HUES48 (cell line): ENCODE data around the gene TXNDC11.

Source experiments
- H3K27ac ChIP-seq: one replicate; pipeline ENCODE4 v1.7.0; 2013; ENCODE audit warnings: low read depth, low read length, inconsistent platforms
- H3K27me3 ChIP-seq: 2 replicates; pipeline ENCODE4 v1.6.1; 2013; ENCODE audit warnings: mild to moderate bottlenecking, low read length; ENCODE audit not compliant: control insufficient read depth, insufficient read depth
- H3K36me3 ChIP-seq: 2 replicates; pipeline ENCODE4 v1.6.1; 2013; ENCODE audit warnings: low read length; ENCODE audit not compliant: control insufficient read depth, insufficient read depth
- H3K4me1 ChIP-seq: 2 replicates; pipeline ENCODE4 v1.6.1; 2013; ENCODE audit warnings: mild to moderate bottlenecking, low read length; ENCODE audit not compliant: control insufficient read depth, insufficient read depth
- H3K4me3 ChIP-seq: 2 replicates; pipeline ENCODE4 v1.5.1; 2013; ENCODE audit warnings: mild to moderate bottlenecking, low read depth, low read length
- H3K9ac ChIP-seq: 2 replicates; pipeline ENCODE4 v1.6.1; 2013; ENCODE audit warnings: mild to moderate bottlenecking, low read depth, low read length, moderate library complexity
- H3K9me3 ChIP-seq: 2 replicates; pipeline ENCODE4 v1.6.1; 2013; ENCODE audit warnings: low read length; ENCODE audit not compliant: control insufficient read depth, insufficient read depth

TXNDC11 gene

DNA sequence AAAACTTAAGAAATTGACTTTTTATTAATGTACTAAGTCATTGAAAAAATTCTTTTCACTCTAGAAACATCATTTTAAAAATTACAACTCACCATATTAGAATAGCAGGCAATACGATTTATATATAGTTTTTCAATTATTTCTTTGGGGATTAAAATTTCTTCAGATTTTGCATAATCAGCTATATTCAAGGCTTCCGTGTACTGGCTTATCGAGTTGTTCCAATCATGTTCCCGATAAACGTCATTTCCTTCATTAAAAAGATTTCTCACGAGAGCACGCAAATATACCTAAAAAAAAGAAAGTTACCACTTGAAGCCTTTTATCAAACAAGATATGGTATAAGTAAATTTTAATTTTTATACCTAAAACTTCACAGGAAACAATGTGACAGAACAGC lies 36.4 kb upstream of the TXNDC11 start:
- Histone ChIP-seq H3K4me3 (no peak overlapping the region), H3K27ac (no peak overlapping the region), H3K27me3 (no peaks in the 10 kb centered on the region), H3K9ac (no peak overlapping the region), H3K4me1 (no peaks in the 10 kb centered on the region), H3K9me3 (no peaks in the 10 kb centered on the region), H3K36me3 (peaks cover 58% of the 10 kb centered on the region)

DNA sequence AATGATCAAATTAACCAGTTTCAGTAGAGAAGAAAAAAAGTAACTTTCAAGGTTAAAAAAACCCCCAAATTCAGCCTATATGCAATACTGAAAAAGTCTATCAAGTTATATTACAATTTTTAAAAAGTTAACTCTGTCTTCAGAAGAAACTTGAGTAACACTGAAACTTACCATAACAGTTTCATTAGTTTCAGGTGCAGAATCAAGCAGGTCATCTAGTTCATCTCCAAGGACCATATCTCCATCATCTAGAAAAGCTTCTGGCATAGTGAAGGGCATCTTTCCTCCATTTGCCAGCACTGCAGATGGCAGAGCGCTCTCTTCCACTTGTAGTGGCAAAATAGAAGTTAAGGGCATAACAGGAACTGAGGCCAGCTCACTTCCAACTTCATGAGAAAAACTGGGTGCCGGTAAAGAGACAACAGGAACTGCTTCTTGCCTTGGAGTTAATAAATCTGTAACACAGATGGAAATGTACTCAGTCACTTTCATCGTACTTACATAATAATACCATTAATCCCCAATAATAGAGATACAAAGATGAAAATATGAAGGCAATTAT lies 31.5 kb upstream of the TXNDC11 start:
- Histone ChIP-seq H3K36me3 (peaks cover 83% of the 10 kb centered on the region), H3K9ac (no peak overlapping the region), H3K27ac (no peak overlapping the region), H3K4me3 (no peak overlapping the region), H3K4me1 (no peaks in the 10 kb centered on the region), H3K9me3 (no peaks in the 10 kb centered on the region), H3K27me3 (no peaks in the 10 kb centered on the region)

DNA sequence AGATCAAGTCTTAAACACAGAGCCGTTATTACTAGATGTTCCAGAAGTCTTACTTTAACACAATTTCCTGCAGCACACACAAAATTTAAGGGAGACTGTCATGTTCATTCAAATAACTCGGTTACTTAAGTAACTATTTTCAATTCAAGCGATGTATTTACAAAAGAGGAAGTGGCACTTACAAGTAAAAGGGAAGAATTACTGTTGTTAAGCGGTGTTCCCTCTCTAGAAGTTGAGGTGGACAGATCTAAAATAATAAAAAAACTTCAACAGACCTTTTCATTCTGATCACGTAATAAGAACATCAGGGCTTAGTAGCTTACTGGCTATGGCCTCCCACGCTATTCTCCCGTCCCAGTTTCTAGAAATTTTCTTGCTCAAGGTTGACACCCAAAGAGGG lies 26.2 kb upstream of the TXNDC11 start:
- H3K27ac ChIP-seq, result no peak overlapping the region
- no peaks in the 10 kb centered on the region for H3K27me3 ChIP-seq
- no peaks in the 10 kb centered on the region for H3K4me1 ChIP-seq
- peaks cover 83% of the 10 kb centered on the region for H3K36me3 ChIP-seq
- H3K4me3 ChIP-seq, result no peak overlapping the region
- no peaks in the 10 kb centered on the region for H3K9me3 ChIP-seq
- no peak overlapping the region for H3K9ac ChIP-seq

DNA sequence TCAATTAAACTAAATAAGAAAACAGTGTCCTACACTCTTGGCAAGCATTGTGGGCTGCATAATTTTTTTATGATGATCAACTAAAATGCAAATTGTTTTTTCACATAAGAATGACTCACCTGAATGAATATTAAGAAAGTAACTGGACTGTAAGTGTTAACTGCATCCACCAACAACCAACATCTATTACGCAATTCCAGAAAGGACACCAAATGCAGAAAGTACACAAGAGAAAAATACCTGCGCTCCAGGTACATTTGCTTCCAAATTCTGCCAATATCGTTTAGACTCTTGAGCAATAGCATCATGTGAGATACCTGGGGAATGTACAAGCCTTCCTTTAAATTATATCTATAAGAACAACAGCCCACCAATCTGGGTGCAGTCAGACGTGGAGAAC lies 19.8 kb upstream of the TXNDC11 start:
- Histone ChIP-seq H3K27me3 (no peaks in the 10 kb centered on the region), H3K9me3 (no peaks in the 10 kb centered on the region), H3K36me3 (peaks cover 83% of the 10 kb centered on the region), H3K9ac (no peak overlapping the region), H3K27ac (no peak overlapping the region), H3K4me3 (no peak overlapping the region), H3K4me1 (no peaks in the 10 kb centered on the region)

DNA sequence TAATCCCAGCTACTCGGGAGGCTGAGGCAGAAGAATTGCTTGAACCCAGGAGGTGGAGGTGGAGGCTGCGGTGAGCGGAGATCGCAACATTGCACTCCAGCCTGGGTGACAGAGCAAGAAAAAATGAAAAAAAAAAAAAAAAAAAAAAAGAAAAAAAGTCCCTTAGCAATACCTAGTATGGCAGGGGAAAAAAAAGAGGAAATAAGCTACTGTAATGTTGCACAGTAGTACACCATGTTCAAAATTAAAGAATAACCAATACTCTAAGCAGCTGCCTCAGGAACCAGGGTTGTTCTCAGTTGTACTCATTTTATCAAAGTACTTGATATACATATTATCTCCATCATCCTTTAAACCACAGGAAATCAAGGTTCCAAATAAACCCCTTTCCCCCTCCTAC lies 17.3 kb upstream of the TXNDC11 start:
- no peak overlapping the region for H3K27ac ChIP-seq
- no peaks in the 10 kb centered on the region for H3K4me1 ChIP-seq
- H3K9ac ChIP-seq, result no peak overlapping the region
- no peaks in the 10 kb centered on the region for H3K9me3 ChIP-seq
- no peak overlapping the region for H3K4me3 ChIP-seq
- no peaks in the 10 kb centered on the region for H3K27me3 ChIP-seq
- peaks cover 77% of the 10 kb centered on the region for H3K36me3 ChIP-seq

DNA sequence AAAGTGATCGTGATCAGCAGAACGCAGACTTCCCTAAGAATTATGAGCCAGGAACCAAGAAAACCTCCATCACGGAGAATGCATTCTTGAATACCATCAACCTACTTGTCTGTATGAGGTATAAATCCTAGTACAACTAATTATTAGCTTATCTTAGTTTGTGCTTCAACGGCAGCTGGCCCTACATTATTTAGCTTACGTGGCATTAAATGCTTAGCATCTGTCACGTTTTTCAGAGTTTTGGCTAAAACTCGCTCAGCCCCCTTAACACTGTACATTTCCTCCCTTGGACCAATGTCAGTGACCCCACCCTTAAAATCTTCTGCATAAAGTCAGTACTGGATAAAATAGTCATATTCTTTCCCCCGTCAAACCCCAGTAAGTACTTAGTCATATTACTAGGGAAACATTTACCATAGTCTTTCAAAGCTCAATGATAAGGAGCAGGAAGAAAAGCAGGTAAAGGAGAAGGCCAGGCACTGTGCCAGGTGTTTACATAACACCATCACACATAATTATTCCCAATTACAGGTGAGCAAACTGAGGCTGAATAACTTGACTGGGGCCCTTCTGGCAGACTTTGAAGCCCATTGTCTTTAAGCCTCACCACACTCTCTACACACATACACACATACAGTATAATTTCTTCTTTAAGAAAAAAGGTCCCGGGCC lies 16.6 kb upstream of the TXNDC11 start:
- Histone ChIP-seq H3K27me3 (no peaks in the 10 kb centered on the region), H3K4me1 (no peaks in the 10 kb centered on the region), H3K4me3 (no peak overlapping the region), H3K36me3 (peaks cover 73% of the 10 kb centered on the region), H3K9ac (no peak overlapping the region), H3K27ac (no peak overlapping the region), H3K9me3 (no peaks in the 10 kb centered on the region)

DNA sequence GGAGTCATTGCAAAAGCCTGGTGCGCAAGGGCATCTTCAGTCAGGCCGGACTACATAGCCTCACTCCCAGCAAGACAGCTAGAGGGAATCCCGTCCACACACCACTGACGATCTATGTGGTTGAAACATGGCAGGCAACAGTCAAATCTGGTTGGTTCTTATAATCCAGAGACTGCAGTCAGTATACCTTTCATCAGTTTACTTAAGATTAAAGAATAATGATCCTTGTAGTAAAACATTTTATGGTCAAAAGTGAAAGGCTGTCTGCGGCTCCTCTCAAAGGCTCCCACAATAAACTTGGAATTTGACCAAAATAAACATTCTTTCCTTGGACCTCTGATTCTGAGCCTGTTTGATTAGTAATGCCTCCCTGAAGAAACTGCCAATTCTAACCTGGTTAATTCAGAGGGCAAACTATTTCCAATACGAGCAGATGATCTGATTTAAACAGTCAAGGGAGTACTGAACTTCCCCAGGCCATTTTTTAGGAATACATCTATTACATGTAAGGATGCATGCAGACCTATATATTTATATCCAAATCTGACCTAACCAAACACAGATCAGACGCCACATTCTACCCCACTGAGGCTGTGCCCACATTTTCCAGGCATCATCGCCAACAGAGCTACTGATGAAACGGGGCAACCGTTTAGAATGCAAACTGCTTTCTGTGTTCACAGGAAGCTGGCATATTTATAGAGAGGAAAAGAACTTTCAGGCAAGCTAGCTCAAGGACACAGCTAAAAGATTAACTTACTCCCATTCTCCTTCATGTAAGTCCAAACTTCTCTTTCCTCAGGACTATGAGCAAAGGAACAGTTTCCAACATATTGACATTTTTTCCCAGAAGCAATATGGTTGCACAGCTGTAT lies 15.3 kb upstream of the TXNDC11 start:
- H3K9ac ChIP-seq, result no peak overlapping the region
- H3K27me3 ChIP-seq, result no peaks in the 10 kb centered on the region
- no peaks in the 10 kb centered on the region for H3K4me1 ChIP-seq
- H3K9me3 ChIP-seq, result no peaks in the 10 kb centered on the region
- H3K36me3 ChIP-seq, result peaks cover 81% of the 10 kb centered on the region
- no peak overlapping the region for H3K4me3 ChIP-seq
- H3K27ac ChIP-seq, result no peak overlapping the region

DNA sequence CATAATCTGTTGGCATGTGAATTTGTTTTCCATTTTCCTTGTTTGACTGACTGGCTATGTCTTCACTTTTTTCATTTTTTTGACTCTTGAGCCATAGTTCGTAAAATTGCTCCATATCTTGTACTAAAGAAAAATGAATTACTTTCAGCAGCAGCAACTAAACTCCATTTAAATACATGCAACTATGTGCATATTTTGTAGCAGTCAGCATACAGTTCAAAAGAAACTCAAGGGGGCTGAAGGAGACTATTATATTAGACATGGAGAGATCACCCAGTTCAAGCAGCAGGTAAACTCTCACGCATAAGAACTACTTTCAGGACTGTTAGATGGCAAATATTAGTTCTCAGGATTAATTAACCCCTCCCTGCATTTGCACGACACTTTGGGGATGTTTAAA lies 13.6 kb upstream of the TXNDC11 start:
- Histone ChIP-seq H3K27me3 (no peaks in the 10 kb centered on the region), H3K4me3 (no peak overlapping the region), H3K4me1 (no peaks in the 10 kb centered on the region), H3K27ac (no peak overlapping the region), H3K9ac (no peak overlapping the region), H3K9me3 (no peaks in the 10 kb centered on the region), H3K36me3 (peaks cover 81% of the 10 kb centered on the region)

DNA sequence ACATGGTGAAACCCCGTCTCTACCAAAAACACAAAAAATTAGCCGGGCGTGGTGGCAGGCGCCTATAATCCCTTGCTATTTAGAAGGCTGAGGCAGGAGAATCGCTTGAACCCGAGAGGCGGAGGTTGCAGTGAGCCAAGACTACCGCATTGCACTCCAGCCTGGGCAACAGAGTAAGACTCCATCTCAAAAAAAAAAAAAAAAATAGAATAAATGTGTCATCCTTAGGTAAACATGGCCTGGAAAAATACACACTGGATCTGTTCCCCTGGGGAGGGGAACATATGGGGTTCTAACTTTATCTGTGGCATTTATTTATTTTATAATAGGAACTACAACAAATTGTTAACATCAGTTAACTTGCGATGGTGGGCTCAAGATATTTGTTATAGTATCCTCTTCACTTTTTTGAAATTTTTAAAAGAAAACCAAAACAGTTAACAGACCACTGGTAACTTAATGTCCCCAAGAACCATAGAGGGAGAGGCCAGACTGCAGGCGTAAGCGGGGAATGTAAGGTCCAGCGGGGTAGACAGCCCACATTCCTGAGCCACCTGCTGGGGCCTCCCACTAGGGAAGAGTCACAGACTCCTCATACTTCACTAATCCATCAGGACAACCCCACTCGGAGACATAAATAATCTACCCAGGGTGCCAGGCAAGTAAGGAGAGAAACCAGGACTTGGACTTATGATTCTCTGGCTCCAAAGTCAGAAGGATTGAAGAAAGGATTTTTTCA lies 12.5 kb upstream of the TXNDC11 start:
- no peaks in the 10 kb centered on the region for H3K9me3 ChIP-seq
- H3K4me1 ChIP-seq, result no peaks in the 10 kb centered on the region
- no peak overlapping the region for H3K27ac ChIP-seq
- H3K27me3 ChIP-seq, result no peaks in the 10 kb centered on the region
- H3K4me3 ChIP-seq, result no peak overlapping the region
- H3K9ac ChIP-seq, result no peak overlapping the region
- peaks cover 81% of the 10 kb centered on the region for H3K36me3 ChIP-seq

DNA sequence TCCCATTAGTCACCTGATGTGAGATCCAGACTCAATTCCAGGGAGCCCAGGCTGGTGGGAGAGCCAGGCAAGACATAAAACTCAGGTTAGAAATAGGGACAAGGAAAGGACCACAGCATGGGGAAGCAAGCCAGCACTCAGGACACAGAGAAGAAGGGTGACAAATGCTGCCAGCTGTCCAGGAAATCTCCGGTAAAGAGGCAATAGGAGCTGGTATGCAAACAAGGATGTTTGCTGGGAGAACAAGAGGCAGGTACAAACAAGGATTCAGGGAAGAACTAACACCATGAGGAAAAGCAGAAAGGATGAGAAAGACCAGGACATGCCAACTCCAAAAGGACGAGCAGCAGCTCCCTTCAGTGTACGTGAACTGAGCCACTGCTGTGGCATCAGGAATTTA lies 10.2 kb upstream of the TXNDC11 start:
- Histone ChIP-seq H3K36me3 (peaks cover 68% of the 10 kb centered on the region), H3K27me3 (no peaks in the 10 kb centered on the region), H3K9ac (no peak overlapping the region), H3K27ac (no peak overlapping the region), H3K4me1 (no peaks in the 10 kb centered on the region), H3K4me3 (no peak overlapping the region), H3K9me3 (no peaks in the 10 kb centered on the region)
